GM18508 (cell line): ENCODE results near the gene NR2E3.

Experiments
- ATAC-seq: cut with Tn5 transposase; IDR thresholded peaks from one replicate; pipeline ENCODE4 v1.9.1; 2021; ENCODE audit warnings: moderate number of reproducible peaks; ENCODE audit not compliant: insufficient read depth, unreplicated experiment

Gene NR2E3

GRCh38 chr15:71789616-71790015 is 20.7 kb upstream of the NR2E3 start:
- ATAC-seq, result no peak

- no peak for ATAC-seq
These were observed 20.3 kb upstream of the NR2E3 start for GRCh38 chr15:71790081-71790480.

GRCh38 chr15:71791975-71792374 is 18.4 kb upstream of the NR2E3 start:
- ATAC-seq, result no peak

- no peak for ATAC-seq
These were observed 17.8 kb upstream of the NR2E3 start for GRCh38 chr15:71792521-71792920.

DNA sequence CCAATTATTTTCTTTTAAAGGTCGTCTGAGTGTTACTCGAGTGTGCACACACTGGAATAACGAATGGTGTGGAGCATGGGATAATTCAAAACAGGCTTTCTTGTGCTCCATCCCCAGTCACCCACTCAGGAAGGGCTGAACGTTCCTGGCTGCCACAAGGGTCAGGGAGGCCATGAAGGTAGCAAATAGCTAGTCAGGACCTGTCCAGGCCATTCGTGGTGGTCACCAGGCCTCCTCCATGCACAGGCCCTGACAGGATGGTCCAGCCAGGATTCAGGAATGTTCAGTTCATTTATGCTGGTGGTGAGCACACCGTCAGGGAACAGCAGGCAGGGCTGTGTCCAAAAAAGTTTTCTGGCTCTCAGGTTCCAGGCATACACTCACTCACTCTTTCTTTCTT is 11.7 kb upstream of the NR2E3 start:
- ATAC-seq, result no peak

DNA sequence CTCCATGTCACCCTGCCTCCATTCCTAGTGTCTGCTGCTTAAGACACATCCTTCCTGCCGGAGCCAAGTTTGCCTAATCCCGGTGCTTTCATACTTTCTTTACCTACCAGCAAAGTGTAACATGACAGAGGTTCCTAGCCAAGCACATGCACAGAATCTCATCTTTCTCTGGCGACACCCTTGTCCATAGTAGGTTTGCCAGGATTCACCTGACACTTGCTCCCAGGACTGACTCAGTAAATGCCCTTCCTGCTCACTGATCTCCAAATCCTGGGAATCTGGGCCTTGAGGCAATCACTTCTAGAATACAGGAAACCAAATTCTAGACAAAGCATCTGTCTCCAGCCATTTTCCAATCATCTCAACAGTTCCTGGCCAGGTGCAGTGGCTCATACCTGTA is 10.2 kb upstream of the NR2E3 start:
- ATAC-seq, result no peak

DNA sequence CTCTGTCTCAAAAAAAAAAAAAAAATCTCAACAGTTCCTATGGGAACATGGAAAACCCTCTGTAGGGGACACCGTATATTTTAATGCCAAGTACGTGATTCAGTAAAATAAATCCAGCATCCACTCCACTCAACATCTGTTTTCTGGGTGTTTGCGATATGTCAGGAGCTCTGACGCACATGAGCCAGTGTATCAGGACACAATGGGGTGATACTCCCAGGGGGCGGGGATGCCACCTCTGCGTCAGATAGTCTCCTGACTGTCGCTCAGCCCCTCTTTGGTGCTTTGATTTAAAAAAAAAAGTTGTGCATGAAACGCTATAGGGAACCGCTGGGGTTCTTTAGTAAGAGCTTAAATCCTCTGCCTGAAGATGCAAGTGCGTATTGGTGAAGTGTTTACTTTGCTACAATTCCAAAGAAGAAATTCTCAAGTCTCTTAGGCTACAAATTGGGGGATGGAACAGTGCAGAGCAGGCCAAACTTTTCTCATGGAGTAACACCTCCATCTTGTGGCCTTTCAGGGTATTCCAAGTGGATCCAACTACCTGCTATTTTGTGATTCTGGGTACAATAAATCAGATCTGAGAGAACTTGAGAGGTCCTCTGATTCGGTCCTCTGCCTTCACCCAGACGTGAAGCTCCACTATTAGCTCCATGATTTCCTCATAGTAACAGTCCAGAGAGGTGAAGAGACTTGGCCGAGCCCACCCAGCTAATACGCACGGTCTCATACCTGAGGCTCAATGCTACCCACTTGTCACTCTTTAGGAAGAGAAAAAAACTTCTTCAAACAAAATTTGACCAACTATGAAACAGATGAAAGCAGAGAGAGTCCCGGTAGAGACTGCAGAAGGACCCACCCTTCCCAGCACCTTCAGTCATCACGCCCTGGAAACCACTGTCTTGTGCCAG is 9.3 kb upstream of the NR2E3 start:
- ATAC-seq, result no peak

GRCh38 chr15:71801935-71802655 is 8.3 kb upstream of the NR2E3 start:
- ATAC-seq, result no peak

GRCh38 chr15:71802770-71803169 is 7.6 kb upstream of the NR2E3 start:
- no peak for ATAC-seq

DNA sequence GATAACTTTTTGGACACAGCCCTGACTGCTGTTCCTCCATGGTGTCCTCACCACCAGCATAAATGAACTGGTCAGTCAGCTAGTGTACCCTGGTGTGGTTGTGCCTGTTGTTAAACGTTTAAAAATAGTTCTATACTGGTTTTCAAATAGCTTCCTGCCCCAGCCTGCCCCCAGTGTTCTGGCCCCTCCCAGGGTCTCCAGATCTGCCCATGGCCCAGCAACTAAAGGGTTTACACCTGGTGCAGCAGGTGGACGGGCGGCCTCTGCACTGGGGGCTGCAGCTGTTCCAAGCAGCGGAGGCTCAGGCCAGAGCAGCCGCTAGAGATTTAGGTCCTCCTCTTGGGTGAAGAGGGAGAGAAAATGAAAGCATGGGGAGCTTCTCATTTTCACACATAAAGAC is 6.1 kb upstream of the NR2E3 start:
- ATAC-seq, result no peak

- ATAC-seq, result no peak
These were observed 5.5 kb upstream of the NR2E3 start for GRCh38 chr15:71804695-71805470.

DNA sequence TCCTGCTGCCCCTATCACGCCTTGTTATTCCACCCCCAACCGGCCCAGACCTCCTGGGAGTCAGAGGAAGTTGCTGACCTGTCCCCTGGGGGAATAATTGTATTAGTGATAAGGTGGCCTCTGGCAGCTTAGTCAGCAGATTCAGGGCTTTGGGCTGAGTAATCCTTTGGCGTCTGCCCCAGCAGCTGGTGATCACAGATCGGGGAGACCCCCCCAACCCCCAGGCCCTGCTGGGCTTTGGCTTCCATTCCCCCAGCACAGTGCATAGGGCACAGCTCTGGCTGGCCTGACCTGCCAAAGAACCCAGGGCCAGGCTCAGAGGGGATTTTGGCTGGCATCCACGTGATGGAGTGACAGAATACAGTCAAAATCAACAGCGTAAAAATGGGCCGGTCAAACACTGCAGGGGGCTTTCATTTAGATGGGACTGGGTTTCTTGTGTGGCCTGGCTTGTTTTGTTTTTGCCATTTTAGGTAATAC is 3.9 kb upstream of the NR2E3 start:
- no peak for ATAC-seq

DNA sequence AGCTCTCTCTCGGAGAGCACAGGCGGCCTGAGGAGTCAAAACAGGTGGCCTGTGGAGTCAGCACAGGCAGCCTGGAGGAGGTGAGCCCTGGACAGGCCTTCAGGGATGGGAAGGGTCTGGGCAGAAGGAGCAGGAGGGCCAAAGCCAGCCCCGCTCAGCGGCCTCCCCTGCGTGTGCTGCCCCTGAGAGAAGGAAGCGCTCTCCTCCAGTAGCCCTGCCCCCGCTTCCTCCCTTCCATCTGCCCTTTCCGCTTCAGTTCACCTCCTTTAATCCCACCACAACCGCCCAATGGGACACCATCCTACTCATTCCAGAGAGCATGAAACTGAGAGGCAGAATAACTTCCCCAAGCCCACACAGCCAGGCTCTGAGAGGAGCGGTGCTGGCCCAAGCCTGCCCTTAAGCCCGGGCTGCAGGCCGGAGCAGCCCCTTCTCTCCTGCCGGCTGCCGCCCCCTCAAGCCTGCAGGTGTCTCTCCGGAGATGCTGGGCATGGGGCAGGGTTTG is 3.2 kb upstream of the NR2E3 start:
- ATAC-seq, result no peak

DNA sequence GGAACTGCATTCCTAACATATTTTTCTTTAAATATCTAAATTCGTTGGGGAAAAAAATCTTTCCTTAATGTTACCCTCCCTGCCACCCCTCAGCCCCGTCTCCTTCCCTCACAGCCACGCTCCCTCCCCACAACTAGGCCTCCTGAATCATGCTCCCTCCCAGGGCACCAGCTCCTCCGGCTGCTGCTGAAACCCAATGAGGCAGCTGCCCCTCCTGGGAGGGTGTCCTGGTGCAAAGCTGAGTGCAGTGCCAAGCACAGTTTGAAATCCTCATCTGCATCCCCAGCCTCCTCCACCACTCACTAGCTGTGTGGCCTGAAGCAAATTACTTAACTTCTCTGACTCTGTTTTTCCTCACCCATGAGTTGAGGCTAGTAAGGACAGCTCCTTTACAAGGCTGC is 2.7 kb upstream of the NR2E3 start:
- no peak for ATAC-seq

- no peak for ATAC-seq
These were observed 1.9 kb upstream of the NR2E3 start for GRCh38 chr15:71808311-71809020.

- no peak for ATAC-seq
These were observed 1.0 kb upstream of the NR2E3 start for GRCh38 chr15:71809346-71809745.

- no peak for ATAC-seq
These were observed 832 bp downstream of the NR2E3 start for GRCh38 chr15:71811036-71811736.

DNA sequence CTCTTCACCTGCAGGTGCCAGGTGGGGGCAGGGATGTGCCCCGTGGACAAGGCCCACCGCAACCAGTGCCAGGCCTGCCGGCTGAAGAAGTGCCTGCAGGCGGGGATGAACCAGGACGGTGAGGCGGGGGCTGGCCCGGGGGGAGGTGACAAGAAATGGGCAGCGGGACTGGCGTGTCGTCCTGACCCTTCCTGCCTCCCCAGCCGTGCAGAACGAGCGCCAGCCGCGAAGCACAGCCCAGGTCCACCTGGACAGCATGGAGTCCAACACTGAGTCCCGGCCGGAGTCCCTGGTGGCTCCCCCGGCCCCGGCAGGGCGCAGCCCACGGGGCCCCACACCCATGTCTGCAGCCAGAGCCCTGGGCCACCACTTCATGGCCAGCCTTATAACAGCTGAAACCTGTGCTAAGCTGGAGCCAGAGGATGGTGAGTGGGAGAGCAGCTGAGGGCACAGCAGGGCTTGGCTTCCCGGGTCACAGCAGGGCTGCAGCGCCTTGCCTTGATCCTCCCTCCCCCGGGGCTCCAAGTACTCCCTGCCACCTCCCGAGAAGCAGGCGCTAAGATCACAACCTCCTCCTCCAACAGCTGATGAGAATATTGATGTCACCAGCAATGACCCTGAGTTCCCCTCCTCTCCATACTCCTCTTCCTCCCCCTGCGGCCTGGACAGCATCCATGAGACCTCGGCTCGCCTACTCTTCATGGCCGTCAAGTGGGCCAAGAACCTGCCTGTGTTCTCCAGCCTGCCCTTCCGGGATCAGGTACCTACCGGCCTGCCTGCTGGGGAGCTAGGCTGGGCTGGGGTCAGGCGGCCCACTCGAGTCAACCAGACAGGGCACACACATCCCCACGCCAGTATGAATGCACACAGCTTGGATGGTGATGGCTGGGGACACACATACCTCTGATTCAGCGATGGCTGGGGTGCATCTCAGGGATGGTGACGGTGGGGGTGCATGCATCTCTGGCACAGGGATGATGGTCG is 1.7 kb downstream of the NR2E3 start:
- no peak for ATAC-seq
